Subcutaneous abdominal adipose tissue (tissue), 5 donors: ENCODE data around the gene BRI3BP.
"Not testable (repeated sequence)": the region's sequence is repeated elsewhere in the genome, so short reads cannot be mapped to it uniquely, and the experiment has no call there.

Experiments
- H3K27ac ChIP-seq: one replicate; pipeline ENCODE4 v1.7.0; 2013; ENCODE audit warnings: low read depth, mild to moderate bottlenecking, inconsistent platforms, low read length, moderate library complexity
- H3K27me3 ChIP-seq, 5 donors: one replicate each; pipeline ENCODE4 v1.7.0; 2013; ENCODE audit warnings: low read length in 5 of 5, inconsistent platforms in 1 of 5; ENCODE audit not compliant: control insufficient read depth in 5 of 5, insufficient read depth in 4 of 5
- H3K36me3 ChIP-seq, 5 donors: one replicate each; pipeline ENCODE4 v1.7.0; 2013; ENCODE audit warnings: low read length in 5 of 5; ENCODE audit not compliant: control insufficient read depth in 5 of 5, insufficient read depth in 5 of 5
- H3K4me1 ChIP-seq, 5 donors: one replicate each; pipeline ENCODE4 v1.7.0; 2013; ENCODE audit warnings: low read length in 5 of 5, mild to moderate bottlenecking in 3 of 5, moderate library complexity in 1 of 5; ENCODE audit not compliant: control insufficient read depth in 5 of 5, insufficient read depth in 5 of 5
- H3K4me3 ChIP-seq, 5 donors: one replicate each; pipeline ENCODE4 v1.7.0; 2013; ENCODE audit warnings: low read length in 5 of 5, low read depth in 1 of 5
- H3K9ac ChIP-seq, 5 donors: one replicate each; pipeline ENCODE4 v1.7.0; 2013; ENCODE audit warnings: low read length in 5 of 5, mild to moderate bottlenecking in 4 of 5, moderate library complexity in 3 of 5
- H3K9me3 ChIP-seq, 5 donors: one replicate each; pipeline ENCODE4 v1.7.0; 2013; ENCODE audit warnings: low read length in 5 of 5; ENCODE audit not compliant: control insufficient read depth in 5 of 5
- donor health status: healthy.
- donor health status: healthy.
- donor health status: healthy.
- donor health status: healthy.
- donor health status: healthy.

BRI3BP gene

GRCh38 chr12:125018356-125018755, 24.9 kb downstream of the BRI3BP start:
- Histone ChIP-seq H3K4me3 (no peak overlapping the region), H3K27me3 (no peaks in the 10 kb centered on the region), H3K4me1 (no peaks in the 10 kb centered on the region), H3K9ac (no peak overlapping the region), H3K9me3 (peaks cover 0 to 4% (median 3%) of the 10 kb centered on the region in 5 donors), H3K27ac (no peak overlapping the region), H3K36me3 (peaks cover 0 to 27% (median 17%) of the 10 kb centered on the region in 5 donors)

DNA sequence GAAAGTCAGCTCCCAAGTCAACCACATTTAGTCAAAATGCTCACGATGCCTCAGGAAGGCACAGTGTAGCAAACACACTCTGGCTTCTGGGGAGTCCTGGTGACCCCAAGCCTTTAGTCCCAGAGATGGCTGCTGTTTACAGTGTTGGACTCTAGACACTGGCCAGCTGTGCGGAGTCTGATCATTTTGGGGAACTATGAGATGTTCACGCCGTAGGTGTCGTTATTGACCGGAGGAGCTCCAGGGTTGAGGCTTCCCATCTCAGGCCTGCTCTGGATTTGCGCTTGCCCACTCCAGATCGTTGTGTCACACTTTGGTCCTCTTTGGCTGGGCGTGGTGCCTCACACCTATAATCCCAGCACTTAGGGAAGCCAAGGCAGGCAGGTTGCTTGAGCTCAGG, 27.7 kb downstream of the BRI3BP start:
- peaks cover 0 to 14% (median 0%) of the 10 kb centered on the region in 5 donors for H3K36me3 ChIP-seq
- H3K9me3 ChIP-seq = peaks cover 0 to 5% (median 3%) of the 10 kb centered on the region in 5 donors
- no peak overlapping the region for H3K27ac ChIP-seq
- H3K9ac ChIP-seq = no peak overlapping the region
- no peak overlapping the region for H3K4me3 ChIP-seq
- no peaks in the 10 kb centered on the region for H3K27me3 ChIP-seq
- H3K4me1 ChIP-seq = no peaks in the 10 kb centered on the region

- Histone ChIP-seq H3K9ac (no peak overlapping the region), H3K36me3 (peaks cover 0 to 14% (median 0%) of the 10 kb centered on the region in 5 donors), H3K27ac (no peak overlapping the region), H3K4me3 (no peak overlapping the region), H3K27me3 (no peaks in the 10 kb centered on the region), H3K9me3 (peaks cover 0 to 5% (median 3%) of the 10 kb centered on the region in 5 donors), H3K4me1 (no peaks in the 10 kb centered on the region)
These were observed 28.3 kb downstream of the BRI3BP start for GRCh38 chr12:125021771-125022170.

DNA sequence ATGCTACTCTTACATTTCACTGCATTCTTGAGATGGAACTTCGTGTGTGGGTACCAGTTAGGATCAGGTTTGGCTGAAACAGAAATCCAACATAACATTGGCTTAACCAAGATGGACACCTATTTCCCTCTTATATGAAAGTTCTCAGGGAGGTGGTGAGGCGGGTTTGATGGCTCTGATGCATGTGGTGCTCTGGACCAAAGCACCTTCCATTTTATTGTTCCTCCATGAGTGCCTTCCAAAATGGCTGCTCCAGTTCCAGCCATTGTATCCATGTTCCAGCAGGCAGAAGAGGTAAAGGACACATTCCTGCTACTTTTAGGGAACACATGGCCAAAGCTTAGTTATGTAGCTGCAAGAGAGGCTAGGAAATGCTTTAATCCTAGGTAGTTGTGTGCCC, 29.6 kb downstream of the BRI3BP start:
- H3K27me3 ChIP-seq = no peaks in the 10 kb centered on the region
- no peak overlapping the region for H3K27ac ChIP-seq
- peaks cover 0 to 5% (median 3%) of the 10 kb centered on the region in 5 donors for H3K9me3 ChIP-seq
- no peak overlapping the region for H3K9ac ChIP-seq
- peaks cover 0 to 9% (median 0%) of the 10 kb centered on the region in 5 donors for H3K36me3 ChIP-seq
- H3K4me3 ChIP-seq = no peak overlapping the region
- no peaks in the 10 kb centered on the region for H3K4me1 ChIP-seq

- Histone ChIP-seq H3K4me1 (no peaks in the 10 kb centered on the region), H3K4me3 (no peak overlapping the region), H3K27me3 (no peaks in the 10 kb centered on the region), H3K9ac (no peak overlapping the region), H3K36me3 (peaks cover 0 to 7% (median 0%) of the 10 kb centered on the region in 5 donors), H3K9me3 (peaks cover 0 to 5% (median 3%) of the 10 kb centered on the region in 5 donors), H3K27ac (no peak overlapping the region)
These were observed 31.6 kb downstream of the BRI3BP start for GRCh38 chr12:125024949-125025563.

DNA sequence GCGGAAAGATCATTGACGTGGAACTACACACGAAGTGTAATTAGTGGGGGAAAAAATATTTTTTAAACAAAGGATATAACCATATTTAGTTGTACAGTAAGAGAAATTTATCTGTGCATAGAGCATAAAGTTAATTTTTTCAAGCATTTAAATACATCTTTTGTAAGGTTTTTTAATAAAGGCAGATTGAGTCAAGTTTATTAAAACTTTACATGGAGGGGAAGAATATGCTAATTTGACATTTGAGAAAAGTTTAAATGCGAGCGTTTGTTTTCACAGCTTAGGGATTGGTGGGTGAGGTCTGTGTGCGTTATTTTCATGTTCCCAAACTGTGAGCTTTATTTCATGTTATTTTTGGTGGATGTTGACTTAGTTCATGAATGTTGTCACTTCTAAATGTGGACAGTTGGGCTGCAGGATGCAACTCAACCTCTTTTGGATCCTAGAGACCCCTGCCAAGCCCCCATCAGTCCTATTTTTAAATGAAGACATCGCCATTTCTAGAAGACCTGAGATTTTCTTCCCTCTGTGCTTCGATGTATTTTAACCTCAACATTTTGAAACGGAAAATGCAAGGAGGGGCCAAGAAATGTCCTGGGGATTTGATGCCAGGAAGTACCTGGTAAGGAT, 32.3 kb downstream of the BRI3BP start:
- Histone ChIP-seq H3K9me3 (peaks cover 0 to 5% (median 3%) of the 10 kb centered on the region in 5 donors), H3K9ac (no peak overlapping the region), H3K27me3 (no peaks in the 10 kb centered on the region), H3K4me1 (no peaks in the 10 kb centered on the region), H3K4me3 (no peak overlapping the region), H3K36me3 (peaks cover 0 to 7% (median 0%) of the 10 kb centered on the region in 5 donors), H3K27ac (no peak overlapping the region)

- Histone ChIP-seq H3K4me3 (no peak overlapping the region), H3K9me3 (peaks cover 0 to 3% (median 2%) of the 10 kb centered on the region in 5 donors), H3K4me1 (no peaks in the 10 kb centered on the region), H3K27me3 (no peaks in the 10 kb centered on the region), H3K9ac (no peak overlapping the region), H3K27ac (no peak overlapping the region), H3K36me3 (peaks cover 0 to 5% (median 0%) of the 10 kb centered on the region in 5 donors)
These were observed 34.7 kb downstream of the BRI3BP start for GRCh38 chr12:125028106-125028505.

DNA sequence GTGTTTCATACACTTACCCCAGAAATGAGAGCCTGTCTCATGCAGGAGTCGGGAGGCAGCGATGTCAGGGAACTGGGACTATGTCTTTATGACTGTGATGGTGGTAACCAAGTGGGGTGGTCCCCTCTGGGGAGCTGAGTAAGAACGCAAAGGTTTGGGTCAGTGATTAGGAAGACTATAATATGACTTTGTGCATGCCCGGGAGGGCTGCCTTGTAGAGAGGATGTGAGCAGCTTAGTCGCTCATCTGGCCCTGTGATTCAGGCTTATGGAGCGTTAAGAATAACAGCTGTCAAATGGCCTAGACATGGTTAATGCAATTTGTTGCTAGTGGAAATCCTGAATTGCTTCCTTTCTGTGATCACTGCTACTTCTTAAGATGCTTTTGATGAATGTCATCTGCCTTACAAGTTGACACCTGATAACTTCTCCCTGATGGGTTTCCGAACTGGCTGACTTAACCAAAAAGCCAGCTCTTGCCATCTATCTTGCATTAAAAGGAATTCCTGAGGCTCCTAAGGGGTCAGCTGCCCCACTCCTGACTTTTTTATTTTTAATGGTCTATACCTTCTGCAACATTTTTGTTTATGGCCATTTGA, 36.4 kb downstream of the BRI3BP start:
- H3K27ac ChIP-seq = no peak overlapping the region
- peaks cover 0 to 2% (median 0%) of the 10 kb centered on the region in 5 donors for H3K36me3 ChIP-seq
- H3K9ac ChIP-seq = no peak overlapping the region
- no peaks in the 10 kb centered on the region for H3K4me1 ChIP-seq
- no peak overlapping the region for H3K4me3 ChIP-seq
- no peaks in the 10 kb centered on the region for H3K27me3 ChIP-seq
- peaks cover 0 to 2% (median 0%) of the 10 kb centered on the region in 5 donors for H3K9me3 ChIP-seq

DNA sequence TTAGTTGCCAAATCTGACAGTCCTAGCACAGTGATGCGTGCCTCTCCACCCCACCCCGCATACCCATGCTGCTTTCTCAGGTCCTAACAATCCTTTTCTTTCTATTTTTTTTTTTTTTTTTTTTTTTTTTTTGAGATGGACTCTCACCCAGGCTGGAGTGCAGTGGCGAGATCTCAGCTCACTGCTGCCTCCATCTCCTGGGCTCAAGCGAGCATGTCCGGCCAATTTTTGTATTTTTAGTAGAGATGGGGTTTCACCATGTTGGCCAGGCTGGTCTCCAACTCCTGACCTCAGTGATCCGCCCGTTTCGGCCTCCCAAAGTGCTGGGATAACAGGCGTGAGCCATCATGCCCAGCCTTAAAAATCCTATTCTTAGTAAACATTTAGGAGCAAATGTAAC, 38.0 kb downstream of the BRI3BP start:
- H3K27me3 ChIP-seq, H3K9me3 ChIP-seq, H3K4me1 ChIP-seq, H3K4me3 ChIP-seq, H3K27ac ChIP-seq, H3K36me3 ChIP-seq, H3K9ac ChIP-seq: not testable (repeated sequence)

DNA sequence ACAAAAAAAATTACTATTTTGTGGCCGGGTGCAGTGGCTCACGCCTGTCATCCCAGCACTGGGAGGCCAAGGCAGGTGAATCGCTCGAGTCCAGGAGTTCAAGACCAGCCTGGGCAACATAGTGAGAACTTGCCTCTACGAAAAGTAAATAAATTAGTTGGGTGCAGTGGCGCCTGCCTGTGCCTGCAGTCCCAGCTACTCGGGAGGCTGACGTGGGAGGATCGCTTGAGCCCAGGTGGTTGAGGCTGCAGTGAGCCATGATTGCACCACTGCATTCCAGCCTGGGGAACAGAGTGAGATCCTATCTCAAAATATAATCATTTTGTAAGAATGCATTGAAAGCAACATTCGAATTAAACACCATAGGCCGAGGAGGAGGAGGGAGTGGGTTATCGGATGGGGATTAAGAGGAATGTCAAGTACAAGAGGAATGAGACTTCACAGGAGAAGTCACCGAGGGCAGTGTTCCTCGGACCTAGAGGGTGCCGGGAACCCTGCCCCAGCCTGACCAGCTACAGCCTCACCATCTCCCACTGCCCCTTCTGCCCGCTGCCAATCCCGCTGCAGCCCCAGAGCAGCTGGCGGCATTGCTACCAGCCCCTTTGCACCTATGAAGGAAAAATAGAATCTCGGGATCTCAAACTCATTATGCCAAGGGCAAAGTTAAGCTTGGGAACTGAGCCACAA, 39.2 kb downstream of the BRI3BP start:
- no peaks in the 10 kb centered on the region for H3K36me3 ChIP-seq
- H3K27me3 ChIP-seq = no peaks in the 10 kb centered on the region
- no peak overlapping the region for H3K9ac ChIP-seq
- H3K4me1 ChIP-seq = no peaks in the 10 kb centered on the region
- no peak overlapping the region for H3K4me3 ChIP-seq
- peaks cover 0 to 5% (median 0%) of the 10 kb centered on the region in 5 donors for H3K9me3 ChIP-seq
- no peak overlapping the region for H3K27ac ChIP-seq
